Cardiac muscle cell (in vitro differentiated cells and primary cell): ENCODE results near the gene OSBPL3. TPM values are rescaled to one million over a fixed set of nuclear protein-coding genes. Genes with fewer than 3 reads are reported as not detected.

Experiments
- DNase-seq, 2 donors: peaks; one replicate each; pipeline versions ENCODE4 v3.0.0 to v3.0.0-alpha.2; 2010 to 2017; ENCODE audit warnings: low read depth in 1 of 2, low spot score in 1 of 2
- H3K27ac ChIP-seq: fragments of 200-600 bp; sonication (generic); 2 replicates; pipeline ENCODE4 v1.5.1; 2016
- H3K27me3 ChIP-seq: fragments of 200-600 bp; sonication (generic); 2 replicates; pipeline ENCODE4 v1.6.0; 2016; ENCODE audit warnings: control low read depth
- H3K36me3 ChIP-seq: fragments of 200-600 bp; sonication (generic); 2 replicates; pipeline ENCODE4 v1.5.1; 2016; ENCODE audit warnings: control low read depth
- H3K4me1 ChIP-seq: fragments of 200-600 bp; sonication (generic); 2 replicates; pipeline ENCODE4 v1.8.1; 2017; ENCODE audit warnings: low read depth, mild to moderate bottlenecking, mixed run types
- H3K4me3 ChIP-seq: fragments of 200-600 bp; sonication (generic); 2 replicates; pipeline ENCODE4 v1.5.1; 2016; ENCODE audit warnings: mild to moderate bottlenecking
- H3K9me3 ChIP-seq: fragments of 200-600 bp; sonication (generic); 2 replicates; pipeline ENCODE4 v1.5.1; 2017; ENCODE audit warnings: low read depth, mild to moderate bottlenecking, control low read depth
- CTCF ChIP-seq: IDR thresholded peaks from 2 replicates; pipeline ENCODE4 v1.5.1; 2012; ENCODE audit warnings: low read depth, mild to moderate bottlenecking, low read length
- polyA plus RNA-seq: library from polyadenylated mRNA; unstranded; fragments of >200 nt; fragmentation: Nextera tagmentation; extraction: Ambion mirVana; gene quantifications from 2 replicates; pipeline ENCODE4 v1.2.1, GENCODE V29; 2016
- total RNA-seq: library from RNA; depleted of rRNA; stranded (reverse); fragments of >200 nt; gene quantifications from 2 replicates; pipeline ENCODE4 v1.2.3, GENCODE V29; 2016

Gene OSBPL3
- total and polyA plus RNA-seq, 2 experiments from 2014 or later: 7.5 to 8.2 TPM

DNA sequence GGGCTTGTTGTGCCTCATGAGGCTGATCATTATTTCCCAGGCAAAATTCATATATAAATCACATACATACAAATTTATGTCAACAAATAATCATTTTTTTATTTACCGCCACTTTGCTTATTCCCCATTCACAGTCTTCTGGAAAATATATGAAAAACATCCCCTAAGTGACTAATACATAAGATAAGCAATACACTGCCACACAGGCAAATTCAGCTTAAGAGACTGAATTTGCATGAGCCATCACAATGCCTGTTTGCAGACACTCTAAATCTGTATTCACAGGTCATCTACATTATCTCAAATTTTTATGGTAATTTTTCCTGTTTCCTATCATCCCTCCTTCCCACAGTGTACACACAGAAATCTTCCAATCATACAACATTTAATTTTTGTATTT is 13.2 kb downstream of the OSBPL3 start:
- H3K27ac ChIP-seq: no peak overlapping the region
- TF ChIP-seq CTCF: no peak
- DNase-seq: peak in 1 of 2 donors; percentile 25
- peaks cover 2% of the 10 kb centered on the region for H3K4me1 ChIP-seq
- no peak overlapping the region for H3K4me3 ChIP-seq
- H3K36me3 ChIP-seq: no peaks in the 10 kb centered on the region
- H3K27me3 ChIP-seq: no peaks in the 10 kb centered on the region
- H3K9me3 ChIP-seq: no peaks in the 10 kb centered on the region

GRCh38 chr7:24965831-24966708 is 13.9 kb downstream of the OSBPL3 start:
- no peak for TF ChIP-seq CTCF
- DNase-seq: no peak
- H3K27ac ChIP-seq: no peak overlapping the region

DNA sequence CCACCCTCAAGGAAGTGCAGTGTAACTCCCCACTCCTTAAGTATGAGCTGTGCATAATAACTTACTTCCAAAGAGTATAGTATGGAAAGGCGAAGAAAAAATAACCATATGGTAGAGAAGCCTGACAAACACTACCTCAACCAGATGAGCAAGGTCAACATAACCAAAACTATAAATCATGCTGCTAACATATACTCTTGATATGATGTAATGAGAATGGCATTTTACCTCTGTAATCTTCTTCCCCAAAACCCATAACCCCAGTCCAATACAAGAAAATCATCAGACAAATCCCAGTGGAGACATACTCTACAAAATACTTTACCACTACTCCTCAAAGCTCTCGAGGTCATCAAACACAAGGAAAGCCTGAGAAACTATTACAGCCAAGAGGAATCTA is 15.8 kb downstream of the OSBPL3 start:
- Histone ChIP-seq H3K9me3 (no peaks in the 10 kb centered on the region), H3K4me3 (no peak overlapping the region), H3K36me3 (no peaks in the 10 kb centered on the region), H3K4me1 (no peaks in the 10 kb centered on the region), H3K27me3 (no peaks in the 10 kb centered on the region), H3K27ac (no peak overlapping the region)
- no peak for DNase-seq
- no peak for TF ChIP-seq CTCF

More at GRCh38 chr7:24965831-24966708, 13.9 kb downstream of the OSBPL3 start:
- Histone ChIP-seq H3K9me3 (no peaks in the 10 kb centered on the region), H3K36me3 (no peaks in the 10 kb centered on the region), H3K27me3 (no peaks in the 10 kb centered on the region), H3K4me1 (no peaks in the 10 kb centered on the region), H3K4me3 (no peak overlapping the region)

DNA sequence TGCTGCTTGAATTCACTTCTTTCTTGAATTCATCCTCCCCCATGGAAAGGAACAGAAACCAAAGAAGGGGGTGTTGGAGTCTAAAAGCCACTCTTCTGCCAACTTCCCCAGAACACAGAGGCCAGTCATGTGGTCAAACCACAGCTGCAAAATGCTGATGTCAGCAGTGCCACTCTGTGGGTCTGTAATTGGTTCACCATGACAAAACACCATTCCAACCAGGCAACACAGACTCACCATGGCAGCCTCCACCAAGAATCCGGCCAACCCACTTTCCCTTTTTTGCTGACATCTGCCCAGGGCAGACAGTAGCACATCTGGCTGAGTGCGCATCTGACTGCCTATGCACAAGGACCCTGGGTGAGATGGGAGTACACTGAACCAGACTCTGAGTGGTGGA is 16.8 kb downstream of the OSBPL3 start:
- TF ChIP-seq CTCF: no peak
- Histone ChIP-seq H3K36me3 (no peaks in the 10 kb centered on the region), H3K27me3 (no peaks in the 10 kb centered on the region), H3K4me3 (no peak overlapping the region), H3K9me3 (no peaks in the 10 kb centered on the region), H3K27ac (no peak overlapping the region), H3K4me1 (no peaks in the 10 kb centered on the region)
- peak in 1 of 2 donors; percentile 68 for DNase-seq

DNA sequence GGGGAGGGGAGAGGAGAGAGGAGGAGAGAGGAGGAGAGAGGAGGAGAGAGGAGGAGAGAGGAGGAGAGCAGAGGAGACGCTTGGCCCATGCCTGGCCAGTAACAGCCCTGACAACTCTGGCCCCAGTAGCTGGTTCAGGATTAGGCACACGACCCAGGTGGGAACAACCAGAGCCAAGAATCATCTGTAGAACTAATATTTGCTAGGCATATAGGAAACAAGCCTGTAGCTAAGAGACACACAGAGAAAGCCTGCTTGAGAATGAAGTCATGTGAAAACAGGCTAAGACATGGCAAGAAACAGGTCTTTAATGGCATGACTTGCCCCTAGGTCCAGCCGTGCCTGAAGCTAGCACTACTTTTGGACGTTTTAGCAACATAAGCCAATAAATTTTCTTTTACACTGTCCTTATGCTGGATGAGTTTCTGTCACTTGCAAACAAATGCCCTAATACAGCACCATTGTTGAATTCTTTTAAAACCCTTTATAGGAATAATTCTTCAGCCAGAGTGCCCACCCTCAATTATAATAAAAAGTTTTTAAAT is 17.5 kb downstream of the OSBPL3 start:
- no peak overlapping the region for H3K27ac ChIP-seq
- H3K4me1 ChIP-seq: no peaks in the 10 kb centered on the region
- H3K27me3 ChIP-seq: no peaks in the 10 kb centered on the region
- H3K9me3 ChIP-seq: no peaks in the 10 kb centered on the region
- no peak for TF ChIP-seq CTCF
- no peak for DNase-seq
- H3K4me3 ChIP-seq: no peak overlapping the region
- no peaks in the 10 kb centered on the region for H3K36me3 ChIP-seq
